Endodermal cell (in vitro differentiated cells): ENCODE results near the gene GPR62. TPM values are rescaled to one million over a fixed set of nuclear protein-coding genes. Genes with fewer than 3 reads are reported as not detected.
"Not testable (repeated sequence)": the region's sequence is repeated elsewhere in the genome, so short reads cannot be mapped to it uniquely, and the experiment has no call there.

Source experiments
- DNase-seq: peaks from one replicate; pipeline ENCODE4 v3.0.0-alpha.2; 2017
- H3K27ac ChIP-seq: 2 replicates; pipeline ENCODE4 v1.5.1; 2013; ENCODE audit warnings: mild to moderate bottlenecking, low read depth, low read length, moderate library complexity
- H3K27me3 ChIP-seq: 2 replicates; pipeline ENCODE4 v1.6.1; 2013; ENCODE audit warnings: mild to moderate bottlenecking, low read length, moderate library complexity; ENCODE audit not compliant: insufficient read depth, control insufficient read depth, poor library complexity, severe bottlenecking
- H3K36me3 ChIP-seq: 2 replicates; pipeline ENCODE4 v1.7.0; 2013; ENCODE audit warnings: mild to moderate bottlenecking, low read length, moderate library complexity; ENCODE audit not compliant: control insufficient read depth, insufficient read depth
- H3K4me1 ChIP-seq: one replicate; pipeline ENCODE4 v1.7.0; 2013; ENCODE audit warnings: low read length; ENCODE audit not compliant: control insufficient read depth, insufficient read depth
- H3K4me3 ChIP-seq: 2 replicates; pipeline ENCODE4 v1.5.1; 2013; ENCODE audit warnings: mild to moderate bottlenecking, low read length, moderate library complexity
- H3K9ac ChIP-seq: 2 replicates; pipeline ENCODE4 v1.6.1; 2013; ENCODE audit warnings: mild to moderate bottlenecking, low read length, moderate library complexity; ENCODE audit not compliant: poor library complexity, severe bottlenecking; ENCODE audit errors: extremely low read depth
- H3K9me3 ChIP-seq: 2 replicates; pipeline ENCODE4 v1.6.1; 2013; ENCODE audit warnings: mild to moderate bottlenecking, low read length, moderate library complexity; ENCODE audit not compliant: control insufficient read depth
- H3K27ac Mint-ChIP-seq: 2 replicates; pipeline ENCODE4 v1.8.0; 2020; ENCODE audit warnings: mixed read lengths
- H3K27me3 Mint-ChIP-seq: 2 replicates; pipeline ENCODE4 v1.8.0; 2021; ENCODE audit warnings: mild to moderate bottlenecking, mixed read lengths; ENCODE audit not compliant: insufficient read depth
- H3K36me3 Mint-ChIP-seq: 2 replicates; pipeline ENCODE4 v1.8.0; 2020; ENCODE audit warnings: low read depth, mixed read lengths
- H3K4me1 Mint-ChIP-seq: 2 replicates; pipeline ENCODE4 v1.8.0; 2020; ENCODE audit warnings: mixed read lengths
- H3K4me3 Mint-ChIP-seq: 2 replicates; pipeline ENCODE4 v1.8.0; 2020; ENCODE audit warnings: mild to moderate bottlenecking, moderate library complexity, mixed read lengths
- H3K9me3 Mint-ChIP-seq: 2 replicates; pipeline ENCODE4 v1.8.0; 2020; ENCODE audit warnings: mild to moderate bottlenecking, mixed read lengths
- CTCF ChIP-seq: fragments of 200-600 bp; sonication (generic); conservative IDR thresholded peaks from 2 replicates; pipeline ENCODE4 v1.5.0; 2021; ENCODE audit warnings: antibody characterized with exemption, mild to moderate bottlenecking
- WGBS, 2 experiments: methylation state at CpG; one replicate each; pipeline versions ENCODE4 v1.1.5 to v1.1.7; 2013; ENCODE audit warnings: missing lambda C conversion rate in 2 of 2, mixed read lengths in 1 of 2; ENCODE audit not compliant: insufficient coverage in 1 of 2, insufficient read length in 1 of 2; 5-methylcytosine and 5-hydroxymethylcytosine counted together
- total RNA-seq, 2 donors: library from RNA; stranded (reverse); fragmentation: NEBNext Ultra II Directional in 1 of 2; extraction: Animal tissue kit (Norgen Biotek cat#: 25700) in 1 of 2; gene quantifications; 2 replicates in 1 of 2; 3 replicates in 1 of 2; pipeline ENCODE4 v1.2.1, GENCODE V29; 2021

Gene GPR62
- total RNA-seq, 2 donors from 2014 or later: 0.40 to 0.44 TPM

- 89 to 92% methylated on average over 4 to 11 of the region's 11 CpGs for WGBS, 2 experiments
- DNase-seq: no peak
- H3K9me3 Mint-ChIP-seq: no peaks in the 10 kb centered on the region
Measured at GRCh38 chr3:51921081-51921578, 34.1 kb upstream of the GPR62 start.

GRCh38 chr3:51927061-51927977 is 27.9 kb upstream of the GPR62 start:
- no peak for TF ChIP-seq CTCF
- Mint-ChIP-seq H3K4me3 (no peak overlapping the region), H3K27me3 (no peaks in the 10 kb centered on the region), H3K4me1 (no peaks in the 10 kb centered on the region), H3K36me3 (peaks cover 16% of the 10 kb centered on the region), H3K27ac (no peak overlapping the region), H3K9me3 (no peaks in the 10 kb centered on the region)
- Histone ChIP-seq H3K27ac (no peak overlapping the region), H3K4me3 (no peak overlapping the region), H3K9ac (no peak overlapping the region), H3K9me3 (no peaks in the 10 kb centered on the region), H3K27me3 (no peaks in the 10 kb centered on the region), H3K4me1 (no peaks in the 10 kb centered on the region), H3K36me3 (peaks cover 20% of the 10 kb centered on the region)
- no peak for DNase-seq
- WGBS, 2 experiments: 83 to 92% methylated on average over 1 to 5 of the region's 5 CpGs

More at GRCh38 chr3:51921081-51921578, 34.1 kb upstream of the GPR62 start:
- Histone ChIP-seq H3K36me3 (no peaks in the 10 kb centered on the region), H3K27ac (no peak overlapping the region), H3K9ac (no peak overlapping the region), H3K27me3 (no peaks in the 10 kb centered on the region), H3K4me1 (no peaks in the 10 kb centered on the region), H3K9me3 (no peaks in the 10 kb centered on the region), H3K4me3 (no peak overlapping the region)
- Mint-ChIP-seq H3K27ac (no peak overlapping the region), H3K36me3 (no peaks in the 10 kb centered on the region), H3K27me3 (no peaks in the 10 kb centered on the region), H3K4me3 (no peak overlapping the region), H3K4me1 (peaks cover 7% of the 10 kb centered on the region)
- TF ChIP-seq CTCF: no peak

GRCh38 chr3:51928438-51928837 is 26.7 kb upstream of the GPR62 start:
- no peaks in the 10 kb centered on the region for H3K9me3 Mint-ChIP-seq
- no peak for TF ChIP-seq CTCF
- H3K4me3 Mint-ChIP-seq: no peak overlapping the region
- H3K36me3 ChIP-seq: peaks cover 30% of the 10 kb centered on the region
- no peak overlapping the region for H3K27ac Mint-ChIP-seq
- H3K27me3 Mint-ChIP-seq: no peaks in the 10 kb centered on the region
- H3K27ac ChIP-seq: no peak overlapping the region
- no peaks in the 10 kb centered on the region for H3K4me1 Mint-ChIP-seq
- H3K36me3 Mint-ChIP-seq: peaks cover 25% of the 10 kb centered on the region
- no peak for DNase-seq
- H3K9me3 ChIP-seq: no peaks in the 10 kb centered on the region
- H3K27me3 ChIP-seq: no peaks in the 10 kb centered on the region
- WGBS, 2 experiments: 92 to 94% methylated on average over 6 to 7 of the region's 7 CpGs
- H3K4me3 ChIP-seq: no peak overlapping the region
- no peak overlapping the region for H3K9ac ChIP-seq
- H3K4me1 ChIP-seq: no peaks in the 10 kb centered on the region

GRCh38 chr3:51928981-51929380 is 26.2 kb upstream of the GPR62 start:
- not testable (repeated sequence) for H3K27me3 ChIP-seq, H3K4me3 ChIP-seq, H3K27ac Mint-ChIP-seq, H3K27ac ChIP-seq, H3K9me3 Mint-ChIP-seq, H3K27me3 Mint-ChIP-seq, DNase-seq, H3K9ac ChIP-seq, H3K4me1 ChIP-seq, H3K4me1 Mint-ChIP-seq, H3K9me3 ChIP-seq, H3K4me3 Mint-ChIP-seq
- 93 to 100% methylated on average over 2 to 3 of the region's 3 CpGs for WGBS, 2 experiments
- H3K36me3 ChIP-seq: peaks cover 35% of the 10 kb centered on the region
- H3K36me3 Mint-ChIP-seq: peaks cover 30% of the 10 kb centered on the region
